Left kidney (tissue), 2 donors: ENCODE data around the gene DDIT4. TPM values are rescaled to one million over a fixed set of nuclear protein-coding genes. Genes with fewer than 3 reads are reported as not detected.
"Not testable (repeated sequence)": the region's sequence is repeated elsewhere in the genome, so short reads cannot be mapped to it uniquely, and the experiment has no call there.

ENCODE experiments used
- DNase-seq: peaks from one replicate; pipeline ENCODE4 v3.0.0-alpha.2; 2013
- polyA plus RNA-seq: library from polyadenylated mRNA; unstranded; fragments of 120-200 nt; gene quantifications from one replicate; pipeline ENCODE4 v1.2.1, GENCODE V29; 2013; ENCODE audit not compliant: insufficient read length

The DDIT4 gene
- polyA plus RNA-seq, 1 donor: 37.7 TPM

DNA sequence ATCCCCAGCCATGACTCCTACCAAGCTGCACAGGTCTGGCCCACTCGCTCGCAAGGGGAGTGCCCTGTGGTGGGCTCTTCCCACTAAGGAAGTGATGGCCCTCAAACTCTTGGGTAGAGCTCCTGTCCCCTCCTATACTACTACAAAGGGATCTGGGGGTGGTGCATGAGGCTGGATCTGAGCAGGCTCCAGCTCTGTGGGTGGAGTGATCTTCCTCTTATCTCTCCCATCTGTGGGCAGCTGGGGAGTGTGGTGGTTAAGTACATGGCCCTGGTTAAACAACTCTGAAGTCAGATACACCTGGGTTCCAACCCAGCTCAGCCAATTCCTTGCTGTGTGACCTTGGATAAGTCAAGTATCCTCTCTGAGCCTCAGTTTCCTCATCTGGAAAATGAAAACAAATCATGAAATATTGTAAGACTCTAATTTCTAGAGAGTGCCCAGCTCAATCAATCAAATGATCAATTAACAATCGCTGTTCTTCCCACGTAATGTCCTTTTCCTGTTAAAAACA is 17.4 kb downstream of the DDIT4 start:
- DNase-seq: no peak

DNA sequence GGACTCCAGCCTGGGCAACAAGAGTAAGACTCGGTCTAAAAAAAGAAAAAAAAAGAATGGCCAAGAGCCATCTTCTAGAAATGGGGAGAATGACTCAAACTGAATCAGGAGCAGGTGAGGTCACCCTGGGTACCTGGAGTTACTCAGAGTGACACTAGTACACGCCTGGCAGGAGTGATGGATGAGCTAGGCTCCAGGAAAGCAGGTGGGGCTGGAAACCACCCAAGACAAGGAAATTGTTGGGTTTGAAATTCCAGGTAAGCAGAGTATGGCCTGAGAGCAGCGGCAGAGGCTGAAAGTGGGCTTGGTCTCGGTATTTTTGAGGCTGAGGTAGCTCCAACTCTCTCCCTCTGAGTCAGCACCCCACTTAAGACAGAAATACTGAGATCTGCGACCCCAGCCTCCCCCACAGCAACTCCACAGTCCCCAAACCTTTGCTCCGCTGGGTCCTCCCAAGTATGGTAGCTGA is 18.5 kb downstream of the DDIT4 start:
- no peak for DNase-seq

DNA sequence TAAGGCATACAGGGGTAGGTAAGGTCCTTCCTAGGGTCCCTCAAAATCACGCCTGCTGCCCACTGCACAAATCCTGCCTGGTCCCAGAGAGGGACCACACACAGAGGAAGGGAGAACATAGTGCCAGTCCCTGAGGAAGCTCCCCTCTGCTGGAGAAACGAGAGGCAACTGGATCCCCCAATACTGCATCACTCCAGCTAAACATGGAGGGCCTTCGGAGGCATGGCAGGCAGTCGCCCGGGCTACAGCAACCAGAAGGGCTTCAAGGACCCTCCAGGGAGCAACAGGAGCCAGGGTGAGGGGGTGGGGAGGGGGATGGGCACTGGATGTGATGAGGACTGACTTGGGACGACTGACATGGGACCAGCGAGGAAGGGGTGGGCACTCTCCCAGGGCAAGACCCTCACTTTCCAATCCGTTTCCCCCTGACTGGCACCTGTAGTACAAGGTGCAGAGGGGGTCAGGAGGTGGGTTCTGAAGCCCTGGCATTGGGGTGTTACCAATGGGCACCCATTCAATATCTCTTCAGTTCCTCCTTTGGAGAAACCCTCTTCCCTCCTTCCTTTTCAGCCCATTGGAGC is 21.7 kb downstream of the DDIT4 start:
- DNase-seq: no peak

DNA sequence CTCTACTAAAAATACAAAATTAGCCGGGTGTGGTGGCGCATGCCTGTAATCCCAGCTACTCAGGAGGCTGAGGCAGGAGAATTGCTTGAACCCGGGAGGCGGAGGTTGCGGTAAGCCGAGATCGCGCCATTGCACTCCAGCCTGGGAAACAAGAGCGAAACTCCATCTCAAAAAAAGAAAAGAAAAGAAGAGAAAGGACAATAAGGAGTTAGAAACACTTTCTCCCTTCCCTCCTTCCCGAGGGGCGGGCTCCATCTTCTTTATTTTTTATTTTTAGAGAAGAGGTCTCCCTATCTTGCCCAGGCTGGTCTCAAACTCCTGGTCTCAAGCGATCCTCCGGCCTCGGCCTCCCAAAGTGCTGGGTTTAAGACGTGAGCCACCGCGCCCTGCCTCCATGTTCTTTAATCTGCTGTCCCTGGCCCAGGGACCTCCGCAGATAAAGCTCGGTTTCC is 23.1 kb downstream of the DDIT4 start:
- not testable (repeated sequence) for DNase-seq

DNA sequence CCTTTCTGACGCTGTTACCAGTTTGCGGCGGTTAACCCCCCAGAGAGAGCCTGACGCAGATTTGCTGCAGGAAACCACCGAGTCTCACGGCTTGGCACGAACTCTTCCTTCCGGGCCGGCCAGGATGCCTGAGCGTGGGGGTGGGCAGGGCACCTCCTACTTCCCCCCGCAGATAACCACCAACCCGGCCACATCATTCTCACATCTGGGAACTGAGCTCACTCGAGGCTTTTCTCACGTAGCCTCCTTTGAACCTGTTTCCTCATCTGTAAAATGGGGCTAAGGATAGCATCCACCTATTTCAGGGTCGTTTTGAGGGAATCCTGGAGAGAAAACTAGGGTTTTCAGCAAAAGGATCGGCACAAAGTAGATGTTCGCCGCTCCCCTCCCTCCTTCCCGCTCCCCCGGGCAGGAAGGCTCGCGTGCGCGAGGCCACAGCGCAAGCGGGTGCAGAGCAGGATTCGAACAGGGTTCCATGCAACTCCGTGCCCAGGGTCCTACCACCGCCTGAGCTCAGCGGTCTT is 23.6 kb downstream of the DDIT4 start:
- DNase-seq: no peak

DNA sequence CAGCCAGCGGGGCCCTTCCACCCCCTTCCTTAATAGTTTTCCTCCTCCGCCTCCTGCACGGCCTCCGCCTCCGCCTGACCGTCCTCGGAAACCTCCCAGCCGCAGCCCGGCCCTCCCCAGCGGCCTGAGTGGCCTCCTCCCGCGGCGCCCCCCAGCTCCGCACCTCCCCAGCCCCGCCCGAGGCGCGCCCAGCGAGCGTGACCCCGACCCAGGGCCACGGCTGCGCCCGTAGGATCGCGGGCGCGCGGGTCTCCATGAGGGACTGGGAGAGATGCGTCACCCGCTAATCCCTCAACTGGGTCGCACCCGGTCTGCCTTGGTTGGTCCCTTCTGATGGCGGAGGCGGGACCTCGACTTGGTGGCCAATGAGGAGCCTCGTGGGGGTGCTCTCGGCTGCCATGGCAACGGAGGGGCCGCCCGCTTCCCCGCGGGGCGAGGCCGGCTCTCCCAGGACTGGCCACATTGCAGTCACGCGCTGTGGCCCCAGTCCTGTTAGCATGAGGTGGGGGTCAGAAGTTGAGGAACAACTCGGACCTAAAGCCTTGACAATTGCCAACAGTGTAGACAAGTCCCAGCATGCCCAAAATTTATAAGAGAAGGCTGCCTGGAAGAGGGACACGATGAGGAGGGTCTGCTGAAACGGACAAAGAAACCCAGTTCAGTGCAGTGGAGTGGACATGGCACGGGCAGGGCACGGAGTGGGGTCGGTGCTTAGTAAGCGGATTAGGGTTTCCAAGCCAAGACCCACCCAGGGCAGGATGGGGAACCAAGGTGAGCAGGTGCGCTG is 24.3 kb downstream of the DDIT4 start:
- peak; percentile 97 for DNase-seq

DNA sequence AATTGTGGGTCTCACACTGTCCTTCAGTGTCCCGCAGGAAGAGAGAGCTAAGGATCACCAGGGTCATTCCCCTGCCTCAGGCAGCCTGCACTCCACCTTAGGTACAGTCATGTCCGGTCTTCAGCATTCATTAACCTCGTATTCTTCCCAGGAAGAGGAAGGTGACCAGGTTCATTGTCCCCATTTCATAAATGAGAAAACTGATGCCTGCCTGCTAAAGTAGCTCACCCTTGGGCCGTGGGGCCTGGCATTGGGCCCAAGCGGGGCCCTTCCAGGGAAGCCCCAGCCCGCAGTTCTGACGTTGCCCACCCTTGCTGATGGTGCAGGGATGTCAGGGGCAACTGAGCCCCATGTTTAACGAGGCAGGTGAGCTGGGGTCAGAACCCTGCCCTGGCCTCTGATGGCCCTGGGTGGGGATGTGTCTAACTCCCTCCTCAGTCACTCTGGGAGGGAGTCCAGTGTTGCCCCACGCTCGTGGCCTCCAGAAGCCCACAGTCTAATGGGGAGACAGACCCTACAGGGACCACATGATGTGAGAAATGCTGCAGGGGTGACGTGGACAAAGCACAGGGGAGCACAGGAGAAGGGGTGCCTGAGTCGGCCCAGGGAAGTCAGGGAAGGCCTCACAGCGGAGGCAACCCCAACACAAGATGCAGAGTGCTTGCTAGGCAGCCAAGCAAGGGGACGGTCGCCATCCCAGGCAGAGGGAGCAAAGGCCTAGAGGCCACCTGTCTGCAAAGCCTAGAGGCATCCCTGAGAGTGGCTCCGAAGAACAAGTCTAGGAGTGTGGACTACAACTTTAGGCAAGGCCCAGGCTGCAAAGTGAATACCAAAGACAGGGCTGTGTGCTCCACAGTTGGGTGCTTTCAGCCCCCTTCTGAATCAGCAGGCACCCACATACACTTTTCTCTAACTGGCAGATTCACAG is 25.1 kb downstream of the DDIT4 start:
- DNase-seq: no peak

DNA sequence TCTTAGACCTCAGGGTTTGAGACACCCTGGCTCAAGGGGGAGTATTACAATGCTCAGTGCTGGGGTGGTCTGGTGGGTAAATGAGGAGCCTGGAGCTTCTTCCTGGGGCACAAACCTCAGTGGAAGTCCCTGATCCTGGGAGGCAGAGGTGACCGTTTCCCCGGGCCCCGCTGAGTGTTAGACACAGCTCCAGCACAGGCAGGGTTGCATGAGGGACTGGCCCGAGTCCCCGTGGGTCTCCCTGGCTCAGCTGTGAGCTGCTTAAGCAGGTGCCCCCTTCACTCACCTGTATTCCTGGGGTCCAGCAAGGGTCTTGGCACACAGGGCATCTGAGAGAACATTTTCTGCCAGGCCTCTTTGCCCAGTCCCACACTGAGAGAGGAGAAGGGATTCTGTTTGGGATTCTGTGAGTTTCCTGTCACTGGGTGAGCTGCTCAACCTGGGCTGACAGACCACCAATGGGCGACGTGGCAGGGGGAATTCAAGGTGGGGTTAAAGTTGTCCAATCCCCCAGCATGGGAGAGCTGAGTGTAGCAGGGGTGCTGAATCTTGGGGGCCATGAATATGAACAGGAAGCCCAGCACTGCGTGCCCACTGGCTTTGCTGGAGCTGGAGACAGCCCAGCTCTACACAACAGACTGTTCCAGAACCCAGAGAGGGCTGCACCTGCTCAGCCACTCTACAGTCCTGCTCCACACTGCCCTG is 29.9 kb downstream of the DDIT4 start:
- no peak for DNase-seq

DNA sequence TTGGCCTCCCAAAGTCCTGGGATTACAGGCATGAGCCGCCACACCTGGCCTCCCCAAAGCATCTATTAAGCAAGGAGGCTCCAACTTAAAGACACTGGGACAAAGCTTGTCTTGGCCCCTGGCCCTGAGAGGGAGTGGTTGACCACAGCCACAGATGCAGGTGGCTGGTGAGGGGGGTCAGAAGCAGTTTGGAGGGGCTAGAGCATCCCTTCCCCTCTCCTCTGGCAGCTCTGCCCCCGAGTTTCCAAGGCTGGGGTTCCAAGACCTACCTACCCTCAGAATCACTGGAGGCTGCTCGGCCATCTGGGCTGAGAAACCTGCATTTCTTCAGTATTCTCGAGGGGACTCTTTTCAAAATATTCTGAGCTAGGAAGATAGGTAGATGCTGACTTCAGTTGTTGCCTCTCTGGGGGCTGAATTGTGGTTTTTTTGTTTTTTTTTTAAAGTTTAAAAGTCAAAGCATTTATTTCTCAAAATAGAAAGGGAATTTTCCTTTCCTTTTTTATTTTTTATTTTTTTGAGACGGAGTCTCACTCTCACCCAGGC is 32.6 kb downstream of the DDIT4 start:
- no peak for DNase-seq

DNA sequence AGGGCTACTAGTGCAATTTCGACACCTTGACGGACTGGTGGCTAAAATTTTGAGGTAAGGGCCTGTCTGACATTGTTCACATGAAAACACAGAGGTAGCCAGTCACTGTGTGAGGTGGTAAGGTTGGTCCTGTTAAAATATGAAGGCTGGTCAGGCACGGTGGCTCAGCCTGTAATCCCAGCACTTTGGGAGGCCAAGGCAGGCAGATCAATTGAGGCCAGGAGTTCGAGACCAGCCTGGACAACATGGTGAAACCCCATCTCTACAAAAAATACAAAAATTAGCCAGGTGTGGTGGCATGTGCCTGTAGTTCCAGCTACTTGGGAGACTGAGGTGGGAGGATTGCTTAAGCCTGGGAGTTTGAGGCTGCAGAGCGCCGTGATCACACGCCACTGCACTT is 34.0 kb downstream of the DDIT4 start:
- DNase-seq: not testable (repeated sequence)

DNA sequence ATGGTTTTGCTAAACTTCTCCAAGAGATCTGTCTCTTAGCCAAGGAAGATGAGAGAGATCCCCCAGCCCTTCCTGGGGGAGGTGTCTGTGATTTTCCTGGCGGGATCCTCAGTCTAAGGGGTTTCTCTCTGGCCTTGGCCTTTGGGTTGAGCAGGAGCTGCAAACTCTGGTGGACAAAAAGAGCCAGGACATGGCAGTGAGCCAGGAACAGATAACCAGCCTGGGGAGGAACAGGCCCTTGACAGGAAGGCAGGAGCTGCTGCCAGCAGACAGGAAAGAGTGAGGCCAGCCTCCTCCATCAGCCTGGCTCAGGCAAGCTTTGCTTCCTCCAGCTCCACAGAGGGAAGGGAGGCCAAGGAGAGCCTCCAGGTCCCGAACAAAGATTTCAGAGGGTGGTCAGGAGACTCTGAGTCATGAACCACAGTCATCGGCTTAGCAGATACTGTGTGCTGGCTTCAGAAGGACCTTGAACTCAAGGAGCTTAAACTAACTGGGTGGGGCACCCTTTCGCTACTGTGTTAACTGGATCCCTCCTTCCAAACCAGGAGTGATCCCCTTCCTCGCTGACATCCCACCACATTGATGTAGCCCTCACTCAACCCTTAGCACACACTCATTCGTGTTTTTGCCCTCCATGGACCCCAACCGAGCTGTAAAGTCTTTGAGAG is 34.7 kb downstream of the DDIT4 start:
- no peak for DNase-seq

DNA sequence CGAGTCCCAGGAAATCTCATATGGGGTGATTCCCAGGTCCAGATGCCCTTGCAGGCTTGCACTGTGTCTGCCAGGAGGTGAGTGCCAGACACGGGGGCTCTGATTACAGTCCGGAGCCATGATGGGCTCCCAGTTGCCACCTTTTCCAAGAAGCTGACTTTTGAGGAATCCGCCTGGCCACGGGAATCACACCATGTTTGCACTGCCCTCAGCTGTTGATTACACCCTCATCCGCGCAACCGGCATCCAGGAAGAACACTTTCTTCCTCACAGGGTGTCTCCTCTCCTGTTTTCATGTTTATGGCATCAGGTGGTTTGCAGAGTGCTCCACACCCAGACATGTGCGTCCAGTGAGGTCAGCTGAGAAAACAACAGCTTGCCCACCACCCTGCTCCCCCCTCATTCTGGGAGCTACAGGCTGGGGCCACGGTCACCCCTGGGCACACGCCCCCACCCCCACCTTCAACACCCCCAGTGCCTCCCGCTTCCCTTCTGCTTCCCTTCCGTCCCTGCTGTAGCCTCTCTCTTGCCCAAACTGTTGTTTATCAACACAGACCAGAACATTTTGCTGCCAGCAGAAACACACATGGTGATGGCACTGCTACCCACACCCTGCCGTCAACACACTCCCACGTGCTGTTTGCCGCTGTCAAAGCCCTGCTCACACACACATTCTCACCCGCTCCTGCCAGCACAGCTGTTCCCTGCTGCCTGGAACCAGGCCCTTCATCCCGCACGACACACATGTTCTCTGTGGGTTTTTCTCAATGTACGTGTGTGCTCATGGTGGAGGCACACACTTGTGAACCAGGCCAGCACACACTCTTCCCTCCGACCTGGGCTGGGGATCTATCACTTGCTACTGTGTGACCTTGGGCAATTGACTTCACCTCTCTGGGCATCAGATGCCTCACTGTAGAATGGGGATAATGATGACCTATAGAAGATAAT is 35.8 kb downstream of the DDIT4 start:
- no peak for DNase-seq

DNA sequence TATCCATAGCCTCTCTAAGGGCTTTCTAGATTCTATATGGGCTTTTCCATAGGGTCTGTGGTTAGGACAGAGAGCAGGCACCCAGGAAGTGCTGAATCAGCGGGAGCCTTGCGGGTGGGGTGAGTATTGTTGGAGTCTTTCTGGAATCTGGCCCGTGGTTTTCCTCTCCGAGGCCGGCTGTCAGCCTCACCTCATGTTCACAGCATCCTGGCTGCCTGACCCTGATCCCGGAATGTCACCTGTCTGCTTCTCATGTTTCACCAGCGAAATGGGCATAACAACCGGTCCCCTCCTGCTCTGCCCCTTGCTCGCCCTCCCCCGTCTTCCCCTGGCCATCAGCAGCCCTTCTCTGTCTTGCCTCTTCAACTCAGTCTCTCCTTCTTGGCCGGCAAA is 36.5 kb downstream of the DDIT4 start:
- DNase-seq: no peak

DNA sequence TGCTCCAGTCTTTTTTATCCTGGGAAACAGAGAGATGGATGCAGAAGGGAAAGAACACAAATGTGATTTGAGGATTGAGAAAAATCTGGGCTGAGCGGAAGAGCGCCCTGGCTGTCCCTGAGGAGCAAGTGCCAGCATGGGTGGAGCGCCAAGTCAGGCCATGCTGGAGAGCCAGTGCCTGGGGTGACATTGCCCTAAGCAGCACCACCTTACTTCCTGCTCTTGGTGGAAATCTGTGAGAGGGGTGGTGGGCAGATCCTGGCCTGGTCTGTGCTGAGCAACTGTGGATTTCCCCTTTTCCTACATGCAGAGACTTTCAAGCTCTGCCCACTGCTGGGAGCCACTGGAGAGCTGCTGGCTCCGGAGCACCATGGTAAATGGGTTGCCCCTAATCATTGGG is 36.9 kb downstream of the DDIT4 start:
- no peak for DNase-seq

DNA sequence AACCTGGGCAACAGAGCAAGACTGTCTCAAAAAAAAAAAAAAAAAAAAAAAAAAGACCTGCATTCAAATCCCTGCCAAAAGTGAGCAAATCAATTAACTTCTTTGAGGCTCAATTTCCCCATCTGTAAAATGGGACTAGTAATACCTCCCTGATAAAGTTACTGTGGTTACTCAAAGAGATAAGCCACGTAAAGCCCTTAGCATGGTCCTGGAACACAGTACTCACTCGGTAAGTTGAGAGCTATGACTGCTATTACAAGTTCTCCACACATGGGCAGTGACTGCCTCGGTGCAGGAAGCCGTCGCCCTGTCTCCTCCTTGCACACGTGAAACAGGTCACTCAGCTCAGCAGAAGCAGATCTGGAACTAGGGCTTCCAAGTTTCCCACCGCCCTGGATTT is 37.9 kb downstream of the DDIT4 start:
- no peak for DNase-seq

DNA sequence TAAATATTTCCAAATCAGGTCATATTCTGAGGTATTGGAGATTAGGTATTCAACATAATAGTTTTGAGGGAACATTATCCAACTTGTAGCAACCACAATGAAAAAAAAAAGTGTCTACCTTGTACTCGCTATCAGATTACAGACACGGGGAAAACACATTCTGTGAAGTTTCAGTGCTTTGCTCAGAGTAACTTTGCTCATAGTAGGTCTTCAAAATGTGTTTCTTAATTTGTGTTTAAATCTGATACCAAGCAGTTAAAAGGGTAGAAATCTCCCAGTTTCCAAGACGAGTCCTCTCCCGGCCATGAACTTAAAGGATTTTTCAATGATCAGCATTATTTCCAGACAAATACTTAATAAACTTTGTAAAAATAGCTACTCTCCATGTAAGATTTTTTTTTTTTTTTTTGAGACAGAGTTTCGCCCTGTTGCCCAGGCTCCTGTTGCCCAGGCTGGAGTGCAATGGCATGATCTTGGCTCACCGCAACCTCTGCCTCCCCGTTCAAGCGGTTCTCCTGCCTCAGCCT is 39.2 kb downstream of the DDIT4 start:
- DNase-seq: no peak

DNA sequence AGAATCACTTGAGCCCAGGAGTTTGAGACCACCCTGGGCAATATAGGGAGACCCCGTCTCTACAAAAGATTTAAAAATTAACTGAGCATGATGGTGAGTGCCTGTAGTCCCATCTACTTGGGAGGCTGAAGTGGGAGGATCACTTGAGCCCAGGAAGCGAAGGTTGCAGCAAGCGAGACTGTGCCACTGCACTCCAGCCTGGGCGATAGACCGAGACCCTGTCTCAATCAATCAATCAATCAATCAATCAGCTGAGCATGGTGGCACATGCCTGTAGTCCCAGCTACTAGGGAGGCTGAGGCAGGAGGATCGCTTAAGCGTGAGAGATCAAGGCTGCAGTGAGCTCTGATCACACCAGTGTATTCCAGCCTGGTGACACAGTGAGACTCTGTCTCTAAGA is 40.5 kb downstream of the DDIT4 start:
- no peak for DNase-seq

DNA sequence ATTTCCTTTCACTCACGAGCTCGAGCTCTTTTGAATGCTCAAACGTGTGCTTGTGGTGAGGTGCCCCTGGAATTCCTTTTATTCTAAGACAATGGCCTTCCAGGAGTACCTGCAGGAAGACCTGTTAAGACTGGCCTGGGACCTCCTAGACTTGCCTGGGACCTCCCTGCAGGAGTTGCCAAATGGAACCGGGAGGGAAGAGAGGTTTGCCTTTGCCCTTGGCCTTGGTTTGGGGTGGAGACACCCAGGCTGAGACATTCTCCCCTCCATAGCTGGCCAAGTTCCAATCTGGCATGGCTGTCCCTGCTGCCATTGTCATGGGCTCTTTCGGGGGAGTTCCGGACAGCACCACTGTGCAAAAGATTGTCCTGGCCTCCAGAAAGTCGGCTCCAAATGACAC is 41.3 kb downstream of the DDIT4 start:
- no peak for DNase-seq
